ENCODE results near the gene CCDC32.
A peak's percentile ranks its signal among the peaks of the same experiment; 100 is the strongest.

Gene CCDC32

GRCh38 chr15:40569129-40569953 is 4.5 kb upstream of the CCDC32 start, which contains the start of gene RPUSD2:
Gene RPUSD2 (plus strand): TSS chr15:40569299. CDS start chr15:40569338, 39 bp downstream.
- DNase-seq (ENCODE audit: extremely low spot score, insufficient read length, low read depth) (peak; percentile 83), FAIRE-seq (peak; percentile 88)

GRCh38 chr15:40567111-40567510 is 2.3 kb upstream of the CCDC32 start:
- DNase-seq (ENCODE audit: extremely low spot score, insufficient read length, low read depth) (no peak), FAIRE-seq (no peak)

- no peak for FAIRE-seq
- no peak for DNase-seq (ENCODE audit: extremely low spot score, insufficient read length, low read depth)
Measured at GRCh38 chr15:40565333-40566238, 744 bp upstream of the CCDC32 start.

GRCh38 chr15:40563426-40563825 is 1.4 kb downstream of the CCDC32 start:
- FAIRE-seq, result no peak

GRCh38 chr15:40562691-40563090 is 2.2 kb downstream of the CCDC32 start:
- DNase-seq (ENCODE audit: extremely low spot score, insufficient read length, low read depth), result no peak
- no peak for FAIRE-seq

More at GRCh38 chr15:40563426-40563825, 1.4 kb downstream of the CCDC32 start:
- DNase-seq (ENCODE audit: extremely low spot score, insufficient read length, low read depth), result no peak

GRCh38 chr15:40558952-40559742 is 5.7 kb downstream of the CCDC32 start:
- peak; percentile 26 for FAIRE-seq
- no peak for DNase-seq (ENCODE audit: extremely low spot score, insufficient read length, low read depth)

GRCh38 chr15:40555876-40556275 is 9.0 kb downstream of the CCDC32 start:
- no peak for FAIRE-seq
- DNase-seq (ENCODE audit: extremely low spot score, insufficient read length, low read depth), result no peak

- DNase-seq (ENCODE audit: extremely low spot score, insufficient read length, low read depth) (no peak), FAIRE-seq (peak; percentile 12)
Measured at GRCh38 chr15:40554161-40554525, 10.7 kb downstream of the CCDC32 start.

GRCh38 chr15:40550341-40551037 is 14.4 kb downstream of the CCDC32 start:
- DNase-seq (ENCODE audit: extremely low spot score, insufficient read length, low read depth) (peak; percentile 50), FAIRE-seq (peak; percentile 97)

- DNase-seq (ENCODE audit: extremely low spot score, insufficient read length, low read depth), result no peak
- FAIRE-seq, result no peak
Measured at GRCh38 chr15:40549894-40550293, 14.9 kb downstream of the CCDC32 start.

- FAIRE-seq (no peak), DNase-seq (ENCODE audit: extremely low spot score, insufficient read length, low read depth) (no peak)
Measured at GRCh38 chr15:40548610-40549009, 16.2 kb downstream of the CCDC32 start.

GRCh38 chr15:40545457-40545856 is 19.4 kb downstream of the CCDC32 start:
- no peak for FAIRE-seq

GRCh38 chr15:40543631-40544294 is 21.1 kb downstream of the CCDC32 start:
- DNase-seq (ENCODE audit: extremely low spot score, insufficient read length, low read depth) (no peak), FAIRE-seq (peak; percentile 97)

More at GRCh38 chr15:40545457-40545856, 19.4 kb downstream of the CCDC32 start:
- DNase-seq (ENCODE audit: extremely low spot score, insufficient read length, low read depth), result no peak

GRCh38 chr15:40543082-40543481 is 21.8 kb downstream of the CCDC32 start:
- DNase-seq (ENCODE audit: extremely low spot score, insufficient read length, low read depth), result no peak
- peak; percentile 91 for FAIRE-seq

GRCh38 chr15:40538976-40539375 is 25.9 kb downstream of the CCDC32 start:
- no peak for FAIRE-seq

GRCh38 chr15:40536501-40536900 is 28.3 kb downstream of the CCDC32 start:
- DNase-seq (ENCODE audit: extremely low spot score, insufficient read length, low read depth) (no peak), FAIRE-seq (no peak)

More at GRCh38 chr15:40538976-40539375, 25.9 kb downstream of the CCDC32 start:
- no peak for DNase-seq (ENCODE audit: extremely low spot score, insufficient read length, low read depth)

- no peak for FAIRE-seq
- DNase-seq (ENCODE audit: extremely low spot score, insufficient read length, low read depth), result no peak
Measured at GRCh38 chr15:40534371-40534770, 30.5 kb downstream of the CCDC32 start.

GRCh38 chr15:40533763-40534364 is 31.0 kb downstream of the CCDC32 start:
- DNase-seq (ENCODE audit: extremely low spot score, insufficient read length, low read depth), result no peak
- FAIRE-seq, result no peak
